H1 (cell line): Measurements from ENCODE around the gene GBGT1. TPM values are rescaled to one million over a fixed set of nuclear protein-coding genes. Genes with fewer than 3 reads are reported as not detected.

Experiments
- CEBPB ChIP-seq: IDR thresholded peaks from 2 replicates; pipeline ENCODE4 v1.6.1; 2012; ENCODE audit warnings: low read depth, low read length
- CTBP2 ChIP-seq: IDR thresholded peaks from 2 replicates; pipeline ENCODE4 v1.7.0; 2011; ENCODE audit warnings: borderline replicate concordance, mild to moderate bottlenecking, moderate library complexity, mixed read lengths, low read length; ENCODE audit not compliant: insufficient read depth, insufficient read length
- MAFK ChIP-seq: IDR thresholded peaks from 2 replicates; pipeline ENCODE4 v1.6.1; 2012; ENCODE audit warnings: low read depth, mild to moderate bottlenecking, improper control_type of control experiment, low read length
- RFX5 ChIP-seq: IDR thresholded peaks from 2 replicates; pipeline ENCODE4 v1.6.1; 2011; ENCODE audit warnings: low read depth, low read length, improper control_type of control experiment, borderline replicate concordance
- SIX5 ChIP-seq: IDR thresholded peaks from 2 replicates; pipeline ENCODE4 v1.6.1; 2011; ENCODE audit warnings: mild to moderate bottlenecking, low read depth, low read length
- polyA plus RNA-seq, 7 experiments: library from polyadenylated mRNA; depleted of rRNA in 3 of 7; stranded (reverse) in 5 of 7; unstranded in 2 of 7; fragments of >200 nt in 5 of 7; fragments of 200-250 nt in 2 of 7; gene quantifications; 1 replicate in 5 of 7; 2 replicates in 1 of 7; 4 replicates in 1 of 7; pipeline versions ENCODE4 v1.2.1 to v1.2.3, GENCODE V29; 2011 to 2013; ENCODE audit warnings: missing spikeins in 2 of 7, mixed read lengths in 2 of 7
- total RNA-seq: library from RNA; stranded (reverse); fragmentation: NEBNext Ultra II Directional; extraction: Animal tissue kit (Norgen Biotek cat#: 25700); gene quantifications from 2 replicates; pipeline ENCODE4 v1.2.1, GENCODE V29; 2021

GBGT1 gene
- total and polyA plus RNA-seq, 2 of the 8 experiments (the other 6 are each of a cell fraction or from before 2014, with no cell fraction given): 7.1 to 9.7 TPM

DNA sequence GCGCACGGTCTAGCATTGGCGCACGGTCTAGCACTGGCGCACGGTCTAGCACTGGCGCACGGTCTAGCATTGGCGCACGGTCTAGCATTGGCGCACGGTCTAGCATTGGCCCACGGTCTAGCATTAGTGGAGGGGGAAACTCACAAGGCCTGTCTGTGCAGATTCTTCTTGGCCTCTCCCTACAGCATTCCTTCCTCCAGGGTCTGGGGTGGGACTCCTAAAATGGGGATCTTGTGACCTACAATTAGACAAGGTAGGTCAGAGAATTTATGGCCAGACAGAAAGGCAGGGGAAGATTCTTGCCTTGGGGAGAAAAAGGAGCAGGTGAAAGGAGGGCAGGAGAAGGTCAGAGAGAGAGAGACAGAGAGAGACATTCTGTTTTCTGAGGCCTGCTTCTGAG, 5.4 kb upstream of the GBGT1 start (continued):
- TF ChIP-seq CEBPB (no peak), RFX5 (no peak), SIX5 (no peak), CTBP2 (no peak), MAFK (no peak)
